ENCODE results near the gene CCDC38. TPM values are rescaled to one million over a fixed set of nuclear protein-coding genes. Genes with fewer than 3 reads are reported as not detected.
"Not testable (repeated sequence)": the region's sequence is repeated elsewhere in the genome, so short reads cannot be mapped to it uniquely, and the experiment has no call there.

Gene CCDC38
- total RNA-seq (2014; rRNA removed; shearing (Covaris generic)) = not detected in 2 replicates

GRCh38 chr12:95942524-95943329 lies at the start of gene CCDC38:
Gene CCDC38 (minus strand): TSS chr12:95942614. CDS start chr12:95936509, 6,105 bp downstream.
- peak; percentile 86 for DNase-seq (ENCODE audit: low read depth)

- DNase-seq (ENCODE audit: low read depth) = no peak
These were observed 47.7 kb upstream of the CCDC38 start for GRCh38 chr12:95990136-95990535.

- no peak for DNase-seq (ENCODE audit: low read depth)
These were observed 47.2 kb upstream of the CCDC38 start for GRCh38 chr12:95989504-95990123.

- no peak for DNase-seq (ENCODE audit: low read depth)
These were observed 46.3 kb upstream of the CCDC38 start for GRCh38 chr12:95988506-95989275.

GRCh38 chr12:95986635-95987570 lies 44.5 kb upstream of the CCDC38 start:
- DNase-seq (ENCODE audit: low read depth) = no peak

- DNase-seq (ENCODE audit: low read depth) = no peak
These were observed 42.3 kb upstream of the CCDC38 start for GRCh38 chr12:95984682-95985081.

GRCh38 chr12:95982602-95983001 lies 40.2 kb upstream of the CCDC38 start:
- DNase-seq (ENCODE audit: low read depth) = no peak

GRCh38 chr12:95980437-95980836 lies 38.0 kb upstream of the CCDC38 start:
- no peak for DNase-seq (ENCODE audit: low read depth)

- DNase-seq (ENCODE audit: low read depth) = no peak
These were observed 36.4 kb upstream of the CCDC38 start for GRCh38 chr12:95978774-95979173.

GRCh38 chr12:95978351-95978750 lies 35.9 kb upstream of the CCDC38 start:
- DNase-seq (ENCODE audit: low read depth) = no peak

GRCh38 chr12:95977764-95978305 lies 35.4 kb upstream of the CCDC38 start:
- no peak for DNase-seq (ENCODE audit: low read depth)

GRCh38 chr12:95976416-95976832 lies 34.0 kb upstream of the CCDC38 start:
- DNase-seq (ENCODE audit: low read depth) = peak; percentile 13

- no peak for DNase-seq (ENCODE audit: low read depth)
These were observed 33.1 kb upstream of the CCDC38 start for GRCh38 chr12:95975491-95975890.

GRCh38 chr12:95974358-95974757 lies 31.9 kb upstream of the CCDC38 start:
- no peak for DNase-seq (ENCODE audit: low read depth)

- no peak for DNase-seq (ENCODE audit: low read depth)
These were observed 30.5 kb upstream of the CCDC38 start for GRCh38 chr12:95972832-95973456.

- DNase-seq (ENCODE audit: low read depth) = peak; percentile 4
These were observed 28.5 kb upstream of the CCDC38 start for GRCh38 chr12:95970905-95971304.

GRCh38 chr12:95969116-95969515 lies 26.7 kb upstream of the CCDC38 start:
- DNase-seq (ENCODE audit: low read depth) = not testable (repeated sequence)

- no peak for DNase-seq (ENCODE audit: low read depth)
These were observed 24.9 kb upstream of the CCDC38 start for GRCh38 chr12:95967301-95967700.

GRCh38 chr12:95966287-95966870 lies 24.0 kb upstream of the CCDC38 start:
- peak; percentile 4 for DNase-seq (ENCODE audit: low read depth)

- peak; percentile 26 for DNase-seq (ENCODE audit: low read depth)
These were observed 20.7 kb upstream of the CCDC38 start for GRCh38 chr12:95963096-95963495.
